ENCODE data around the gene SOX2. TPM values are rescaled to one million over a fixed set of nuclear protein-coding genes. Genes with fewer than 3 reads are reported as not detected.

SOX2 gene
- total RNA-seq, 1 experiment from 2014 or later, result 189 TPM

DNA sequence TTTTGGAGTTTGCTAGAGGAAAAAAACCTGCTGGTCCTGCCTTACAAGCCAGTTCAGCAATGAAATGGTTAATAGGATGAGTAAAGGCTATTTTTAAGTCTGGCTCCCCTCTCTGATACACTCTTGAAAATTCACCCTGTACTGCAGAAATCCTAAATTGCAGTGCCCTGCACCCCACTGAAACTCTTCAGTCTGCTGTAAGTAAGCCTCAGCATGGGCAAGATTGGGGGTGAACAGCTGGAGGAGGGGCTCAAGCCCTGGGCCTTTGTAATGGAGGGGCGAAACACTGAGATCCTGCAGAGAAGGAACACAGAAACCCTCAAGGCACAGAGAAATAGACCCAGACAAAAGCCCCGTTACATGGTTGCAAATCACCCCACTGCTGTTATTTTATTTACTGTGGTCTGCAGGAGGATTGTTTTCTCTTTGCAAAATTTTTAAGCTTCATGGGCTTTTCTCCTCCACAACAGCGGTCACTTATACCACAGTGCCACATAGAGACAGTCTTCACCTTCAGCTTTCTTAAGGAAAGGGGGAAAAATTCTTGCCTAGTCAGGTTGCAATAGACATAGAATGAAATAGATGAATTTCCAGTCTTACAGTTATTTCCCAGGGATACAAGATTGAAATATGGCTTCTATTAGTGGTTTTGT is 45.0 kb downstream of the SOX2 start (continued):
- TF ChIP-seq, protein P1, sequence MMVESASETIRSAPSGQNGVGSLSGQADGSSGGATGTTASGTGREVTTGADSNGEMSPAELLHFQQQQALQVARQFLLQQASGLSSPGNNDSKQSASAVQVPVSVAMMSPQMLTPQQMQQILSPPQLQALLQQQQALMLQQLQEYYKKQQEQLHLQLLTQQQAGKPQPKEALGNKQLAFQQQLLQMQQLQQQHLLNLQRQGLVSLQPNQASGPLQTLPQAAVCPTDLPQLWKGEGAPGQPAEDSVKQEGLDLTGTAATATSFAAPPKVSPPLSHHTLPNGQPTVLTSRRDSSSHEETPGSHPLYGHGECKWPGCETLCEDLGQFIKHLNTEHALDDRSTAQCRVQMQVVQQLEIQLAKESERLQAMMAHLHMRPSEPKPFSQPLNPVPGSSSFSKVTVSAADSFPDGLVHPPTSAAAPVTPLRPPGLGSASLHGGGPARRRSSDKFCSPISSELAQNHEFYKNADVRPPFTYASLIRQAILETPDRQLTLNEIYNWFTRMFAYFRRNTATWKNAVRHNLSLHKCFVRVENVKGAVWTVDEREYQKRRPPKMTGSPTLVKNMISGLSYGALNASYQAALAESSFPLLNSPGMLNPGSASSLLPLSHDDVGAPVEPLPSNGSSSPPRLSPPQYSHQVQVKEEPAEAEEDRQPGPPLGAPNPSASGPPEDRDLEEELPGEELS (CRISPR knock-in tag; IDR thresholded peaks at IDR 0.05), result peak; percentile 97
- TF ChIP-seq, protein P2, sequence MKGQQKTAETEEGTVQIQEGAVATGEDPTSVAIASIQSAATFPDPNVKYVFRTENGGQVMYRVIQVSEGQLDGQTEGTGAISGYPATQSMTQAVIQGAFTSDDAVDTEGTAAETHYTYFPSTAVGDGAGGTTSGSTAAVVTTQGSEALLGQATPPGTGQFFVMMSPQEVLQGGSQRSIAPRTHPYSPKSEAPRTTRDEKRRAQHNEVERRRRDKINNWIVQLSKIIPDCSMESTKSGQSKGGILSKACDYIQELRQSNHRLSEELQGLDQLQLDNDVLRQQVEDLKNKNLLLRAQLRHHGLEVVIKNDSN (CRISPR knock-in tag; IDR thresholded peaks at IDR 0.05), result 0 out of 2 replicates have a peak, but pooled peaks have one; percentile 40
- TF ChIP-seq ETV6 (CRISPR knock-in tag; IDR thresholded peaks at IDR 0.05) (peak; percentile 81), SP1 (CRISPR knock-in tag; conservative IDR thresholded peaks at IDR 0.05) (peak; percentile 68; the same call in 1 of the 2 replicates), FOXK1 (CRISPR knock-in tag; IDR thresholded peaks at IDR 0.05) (peak; percentile 53; the same call in 1 of the 2 replicates), TEAD1 (CRISPR knock-in tag; IDR thresholded peaks at IDR 0.05) (peak; percentile 89)
- TF ChIP-seq, protein P3, sequence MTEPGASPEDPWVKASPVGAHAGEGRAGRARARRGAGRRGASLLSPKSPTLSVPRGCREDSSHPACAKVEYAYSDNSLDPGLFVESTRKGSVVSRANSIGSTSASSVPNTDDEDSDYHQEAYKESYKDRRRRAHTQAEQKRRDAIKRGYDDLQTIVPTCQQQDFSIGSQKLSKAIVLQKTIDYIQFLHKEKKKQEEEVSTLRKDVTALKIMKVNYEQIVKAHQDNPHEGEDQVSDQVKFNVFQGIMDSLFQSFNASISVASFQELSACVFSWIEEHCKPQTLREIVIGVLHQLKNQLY (CRISPR knock-in tag; IDR thresholded peaks at IDR 0.05), result no peak
- TF ChIP-seq, protein P4, sequence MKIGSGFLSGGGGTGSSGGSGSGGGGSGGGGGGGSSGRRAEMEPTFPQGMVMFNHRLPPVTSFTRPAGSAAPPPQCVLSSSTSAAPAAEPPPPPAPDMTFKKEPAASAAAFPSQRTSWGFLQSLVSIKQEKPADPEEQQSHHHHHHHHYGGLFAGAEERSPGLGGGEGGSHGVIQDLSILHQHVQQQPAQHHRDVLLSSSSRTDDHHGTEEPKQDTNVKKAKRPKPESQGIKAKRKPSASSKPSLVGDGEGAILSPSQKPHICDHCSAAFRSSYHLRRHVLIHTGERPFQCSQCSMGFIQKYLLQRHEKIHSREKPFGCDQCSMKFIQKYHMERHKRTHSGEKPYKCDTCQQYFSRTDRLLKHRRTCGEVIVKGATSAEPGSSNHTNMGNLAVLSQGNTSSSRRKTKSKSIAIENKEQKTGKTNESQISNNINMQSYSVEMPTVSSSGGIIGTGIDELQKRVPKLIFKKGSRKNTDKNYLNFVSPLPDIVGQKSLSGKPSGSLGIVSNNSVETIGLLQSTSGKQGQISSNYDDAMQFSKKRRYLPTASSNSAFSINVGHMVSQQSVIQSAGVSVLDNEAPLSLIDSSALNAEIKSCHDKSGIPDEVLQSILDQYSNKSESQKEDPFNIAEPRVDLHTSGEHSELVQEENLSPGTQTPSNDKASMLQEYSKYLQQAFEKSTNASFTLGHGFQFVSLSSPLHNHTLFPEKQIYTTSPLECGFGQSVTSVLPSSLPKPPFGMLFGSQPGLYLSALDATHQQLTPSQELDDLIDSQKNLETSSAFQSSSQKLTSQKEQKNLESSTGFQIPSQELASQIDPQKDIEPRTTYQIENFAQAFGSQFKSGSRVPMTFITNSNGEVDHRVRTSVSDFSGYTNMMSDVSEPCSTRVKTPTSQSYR (CRISPR knock-in tag; IDR thresholded peaks at IDR 0.05), result peak; percentile 90

DNA sequence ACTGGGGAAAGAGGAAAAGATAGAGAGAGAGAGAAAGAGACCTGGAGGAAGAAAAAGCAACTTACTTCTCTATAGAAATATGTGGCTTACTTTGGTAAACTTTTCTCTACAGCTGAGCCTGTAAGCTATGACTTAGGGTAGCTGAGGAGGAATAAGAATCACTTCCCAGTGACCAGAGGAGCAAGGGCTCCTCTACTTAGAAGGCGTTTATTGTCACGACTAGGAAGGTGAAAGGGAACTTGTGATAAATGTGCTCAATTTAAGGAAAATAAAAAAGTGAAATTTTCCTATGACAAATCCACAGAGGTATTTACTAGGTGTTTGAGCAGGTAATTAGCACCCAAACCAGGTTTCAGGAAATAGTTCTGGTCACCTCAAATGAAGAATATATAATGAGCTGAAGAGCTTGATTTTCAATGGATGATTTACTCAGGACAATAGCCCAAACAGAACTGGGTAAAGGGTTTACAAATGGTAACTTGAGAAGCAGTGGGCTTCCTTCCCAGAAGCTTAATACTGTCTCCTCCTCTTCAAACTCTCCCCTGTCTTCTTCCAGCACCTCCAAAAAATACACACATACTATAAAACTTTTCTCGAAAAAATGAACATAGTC is 46.1 kb downstream of the SOX2 start:
- Mint-ChIP-seq H3K36me3 (no peaks in the 10 kb centered on the region), H3K4me1 (peaks cover 72% of the 10 kb centered on the region), H3K27ac (peak overlapping the region; percentile 65), H3K9me3 (no peaks in the 10 kb centered on the region), H3K27me3 (ENCODE audit: low read depth) (peaks cover 9% of the 10 kb centered on the region; the same call in 1 of the 2 replicates), H3K4me3 (peak overlapping the region; percentile 55)
- POLR2A ChIA-PET, result interaction anchor here (0.6 to 1.8 kb wide), 5 partner anchors 31 to 490 kb away, joined by 3 to 8 read pairs (median 4); no protein-coding TSS in a partner anchor
- ATAC-seq (peak; percentile 31), DNase-seq (ENCODE audit: low spot score) (no peak)
- CTCF ChIA-PET, result interaction anchor here (1.0 to 1.1 kb wide), 4 partner anchors 29 to 67 kb away, joined by 3 to 5 read pairs (median 4); no protein-coding TSS in a partner anchor
- no peak for TF ChIP-seq ETV6 (CRISPR knock-in tag; IDR thresholded peaks at IDR 0.05)
- no peak for TF ChIP-seq GABPB1 (CRISPR knock-in tag; IDR thresholded peaks at IDR 0.05)
- no peak for TF ChIP-seq RELA (CRISPR knock-in tag; IDR thresholded peaks at IDR 0.05; ENCODE audit: borderline replicate concordance)
- TF ChIP-seq, protein P5, sequence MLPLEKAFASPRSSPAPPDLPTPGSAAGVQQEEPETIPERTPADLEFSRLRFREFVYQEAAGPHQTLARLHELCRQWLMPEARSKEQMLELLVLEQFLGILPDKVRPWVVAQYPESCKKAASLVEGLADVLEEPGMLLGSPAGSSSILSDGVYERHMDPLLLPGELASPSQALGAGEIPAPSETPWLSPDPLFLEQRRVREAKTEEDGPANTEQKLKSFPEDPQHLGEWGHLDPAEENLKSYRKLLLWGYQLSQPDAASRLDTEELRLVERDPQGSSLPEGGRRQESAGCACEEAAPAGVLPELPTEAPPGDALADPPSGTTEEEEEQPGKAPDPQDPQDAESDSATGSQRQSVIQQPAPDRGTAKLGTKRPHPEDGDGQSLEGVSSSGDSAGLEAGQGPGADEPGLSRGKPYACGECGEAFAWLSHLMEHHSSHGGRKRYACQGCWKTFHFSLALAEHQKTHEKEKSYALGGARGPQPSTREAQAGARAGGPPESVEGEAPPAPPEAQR (CRISPR knock-in tag; IDR thresholded peaks at IDR 0.05), result no peak
- no peak for TF ChIP-seq GTF2I (CRISPR knock-in tag; conservative IDR thresholded peaks at IDR 0.05)
- TF ChIP-seq JAZF1 (CRISPR knock-in tag; IDR thresholded peaks at IDR 0.05), result no peak
- TF ChIP-seq SMAD4 (CRISPR knock-in tag; IDR thresholded peaks at IDR 0.05), result no peak
- no peak for TF ChIP-seq ZNF138 (CRISPR knock-in tag; conservative IDR thresholded peaks at IDR 0.05)
- TF ChIP-seq, protein P6, sequence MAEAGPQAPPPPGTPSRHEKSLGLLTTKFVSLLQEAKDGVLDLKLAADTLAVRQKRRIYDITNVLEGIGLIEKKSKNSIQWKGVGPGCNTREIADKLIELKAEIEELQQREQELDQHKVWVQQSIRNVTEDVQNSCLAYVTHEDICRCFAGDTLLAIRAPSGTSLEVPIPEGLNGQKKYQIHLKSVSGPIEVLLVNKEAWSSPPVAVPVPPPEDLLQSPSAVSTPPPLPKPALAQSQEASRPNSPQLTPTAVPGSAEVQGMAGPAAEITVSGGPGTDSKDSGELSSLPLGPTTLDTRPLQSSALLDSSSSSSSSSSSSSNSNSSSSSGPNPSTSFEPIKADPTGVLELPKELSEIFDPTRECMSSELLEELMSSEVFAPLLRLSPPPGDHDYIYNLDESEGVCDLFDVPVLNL (CRISPR knock-in tag; IDR thresholded peaks at IDR 0.05; ENCODE audit: borderline replicate concordance, low read depth), result no peak
- TF ChIP-seq, protein P7, sequence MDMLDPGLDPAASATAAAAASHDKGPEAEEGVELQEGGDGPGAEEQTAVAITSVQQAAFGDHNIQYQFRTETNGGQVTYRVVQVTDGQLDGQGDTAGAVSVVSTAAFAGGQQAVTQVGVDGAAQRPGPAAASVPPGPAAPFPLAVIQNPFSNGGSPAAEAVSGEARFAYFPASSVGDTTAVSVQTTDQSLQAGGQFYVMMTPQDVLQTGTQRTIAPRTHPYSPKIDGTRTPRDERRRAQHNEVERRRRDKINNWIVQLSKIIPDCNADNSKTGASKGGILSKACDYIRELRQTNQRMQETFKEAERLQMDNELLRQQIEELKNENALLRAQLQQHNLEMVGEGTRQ (CRISPR knock-in tag; IDR thresholded peaks at IDR 0.05), result no peak
- no peak for TF ChIP-seq NR3C1 (CRISPR knock-in tag; conservative IDR thresholded peaks at IDR 0.05; ENCODE audit: low read depth)
- TF ChIP-seq, protein P8, sequence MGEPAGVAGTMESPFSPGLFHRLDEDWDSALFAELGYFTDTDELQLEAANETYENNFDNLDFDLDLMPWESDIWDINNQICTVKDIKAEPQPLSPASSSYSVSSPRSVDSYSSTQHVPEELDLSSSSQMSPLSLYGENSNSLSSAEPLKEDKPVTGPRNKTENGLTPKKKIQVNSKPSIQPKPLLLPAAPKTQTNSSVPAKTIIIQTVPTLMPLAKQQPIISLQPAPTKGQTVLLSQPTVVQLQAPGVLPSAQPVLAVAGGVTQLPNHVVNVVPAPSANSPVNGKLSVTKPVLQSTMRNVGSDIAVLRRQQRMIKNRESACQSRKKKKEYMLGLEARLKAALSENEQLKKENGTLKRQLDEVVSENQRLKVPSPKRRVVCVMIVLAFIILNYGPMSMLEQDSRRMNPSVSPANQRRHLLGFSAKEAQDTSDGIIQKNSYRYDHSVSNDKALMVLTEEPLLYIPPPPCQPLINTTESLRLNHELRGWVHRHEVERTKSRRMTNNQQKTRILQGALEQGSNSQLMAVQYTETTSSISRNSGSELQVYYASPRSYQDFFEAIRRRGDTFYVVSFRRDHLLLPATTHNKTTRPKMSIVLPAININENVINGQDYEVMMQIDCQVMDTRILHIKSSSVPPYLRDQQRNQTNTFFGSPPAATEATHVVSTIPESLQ (CRISPR knock-in tag; IDR thresholded peaks at IDR 0.05), result no peak
- TF ChIP-seq, protein P9, sequence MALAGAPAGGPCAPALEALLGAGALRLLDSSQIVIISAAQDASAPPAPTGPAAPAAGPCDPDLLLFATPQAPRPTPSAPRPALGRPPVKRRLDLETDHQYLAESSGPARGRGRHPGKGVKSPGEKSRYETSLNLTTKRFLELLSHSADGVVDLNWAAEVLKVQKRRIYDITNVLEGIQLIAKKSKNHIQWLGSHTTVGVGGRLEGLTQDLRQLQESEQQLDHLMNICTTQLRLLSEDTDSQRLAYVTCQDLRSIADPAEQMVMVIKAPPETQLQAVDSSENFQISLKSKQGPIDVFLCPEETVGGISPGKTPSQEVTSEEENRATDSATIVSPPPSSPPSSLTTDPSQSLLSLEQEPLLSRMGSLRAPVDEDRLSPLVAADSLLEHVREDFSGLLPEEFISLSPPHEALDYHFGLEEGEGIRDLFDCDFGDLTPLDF (CRISPR knock-in tag; IDR thresholded peaks at IDR 0.05), result no peak

All from WTC11 (cell line).